GM21360 (cell line): ENCODE data around the gene TIMM10B.

Source experiments
- ATAC-seq: cut with Tn5 transposase; IDR thresholded peaks from one replicate; pipeline ENCODE4 v1.9.1; 2021; ENCODE audit warnings: mild to moderate bottlenecking, moderate library complexity; ENCODE audit not compliant: unreplicated experiment

Gene TIMM10B

GRCh38 chr11:6469599-6469998 lies 11.7 kb upstream of the TIMM10B start:
- ATAC-seq: no peak

GRCh38 chr11:6472934-6473333 lies 8.4 kb upstream of the TIMM10B start:
- ATAC-seq: no peak

GRCh38 chr11:6473451-6474412 lies 7.6 kb upstream of the TIMM10B start, which contains the start of gene TRIM3:
TSS of gene TRIM3 (minus strand) at chr11:6473941. CDS start at chr11:6465695, 8,246 bp downstream.
- peak; percentile 47 for ATAC-seq

GRCh38 chr11:6474413-6474792 lies 6.9 kb upstream of the TIMM10B start:
- no peak for ATAC-seq

- no peak for ATAC-seq
These were observed 6.3 kb upstream of the TIMM10B start for GRCh38 chr11:6474806-6475500.

- no peak for ATAC-seq
These were observed 5.4 kb upstream of the TIMM10B start for GRCh38 chr11:6475936-6476335.

GRCh38 chr11:6476571-6476970 lies 4.7 kb upstream of the TIMM10B start:
- ATAC-seq: no peak

- no peak for ATAC-seq
These were observed 894 bp upstream of the TIMM10B start for GRCh38 chr11:6480299-6480914.

- ATAC-seq: peak; percentile 1
These were observed 599 bp downstream of the TIMM10B start for GRCh38 chr11:6481924-6482275.

- no peak for ATAC-seq
These were observed 1.1 kb downstream of the TIMM10B start for GRCh38 chr11:6482441-6482840.

- ATAC-seq: no peak
These were observed 1.7 kb downstream of the TIMM10B start for GRCh38 chr11:6483015-6483414.

- ATAC-seq: no peak
These were observed 4.4 kb downstream of the TIMM10B start for GRCh38 chr11:6485661-6486060.

- no peak for ATAC-seq
These were observed 5.0 kb downstream of the TIMM10B start for GRCh38 chr11:6486256-6486655.

GRCh38 chr11:6486938-6487337 lies 5.6 kb downstream of the TIMM10B start:
- no peak for ATAC-seq

GRCh38 chr11:6488342-6488741 lies 7.0 kb downstream of the TIMM10B start:
- no peak for ATAC-seq

GRCh38 chr11:6488821-6489220 lies 7.5 kb downstream of the TIMM10B start:
- ATAC-seq: no peak

- ATAC-seq: no peak
These were observed 8.0 kb downstream of the TIMM10B start for GRCh38 chr11:6489306-6489705.

GRCh38 chr11:6497069-6497839 lies 16.0 kb downstream of the TIMM10B start, which contains the start of gene DNHD1:
TSS of gene DNHD1 (plus strand) at chr11:6497280. CDS start at chr11:6498216, 936 bp downstream.
- no peak for ATAC-seq

- ATAC-seq: no peak
These were observed 16.8 kb downstream of the TIMM10B start for GRCh38 chr11:6498121-6498520.

GRCh38 chr11:6498544-6498943 lies 17.2 kb downstream of the TIMM10B start:
- no peak for ATAC-seq

GRCh38 chr11:6502382-6502781 lies 21.1 kb downstream of the TIMM10B start:
- ATAC-seq: no peak
